Ovary (tissue), 3 donors: ENCODE results near the gene LRP1-AS.

ENCODE experiments used
- EP300 ChIP-seq: sonication (generic); formaldehyde crosslinking; IDR thresholded peaks from one replicate; pipeline ENCODE4 v1.6.1; 2017; ENCODE audit warnings: antibody characterized with exemption
- POLR2A ChIP-seq: fragments of 450-650 bp; IDR thresholded peaks from one replicate; pipeline ENCODE4 v1.6.1; 2017; ENCODE audit warnings: antibody characterized with exemption, mild to moderate bottlenecking, moderate library complexity
- TF ChIP-seq, protein P1 (sequence below), 3 donors: fragments of 450-650 bp in 2 of 3; fragments of 200-600 bp in 1 of 3; IDR thresholded peaks; one replicate each; pipeline versions ENCODE4 v1.5.1 to v1.8.0; 2016 to 2022; ENCODE audit warnings: antibody characterized with exemption in 3 of 3, mild to moderate bottlenecking in 1 of 3
- donor health status: DM: no; HTN: no; CAD: no.

DNA sequence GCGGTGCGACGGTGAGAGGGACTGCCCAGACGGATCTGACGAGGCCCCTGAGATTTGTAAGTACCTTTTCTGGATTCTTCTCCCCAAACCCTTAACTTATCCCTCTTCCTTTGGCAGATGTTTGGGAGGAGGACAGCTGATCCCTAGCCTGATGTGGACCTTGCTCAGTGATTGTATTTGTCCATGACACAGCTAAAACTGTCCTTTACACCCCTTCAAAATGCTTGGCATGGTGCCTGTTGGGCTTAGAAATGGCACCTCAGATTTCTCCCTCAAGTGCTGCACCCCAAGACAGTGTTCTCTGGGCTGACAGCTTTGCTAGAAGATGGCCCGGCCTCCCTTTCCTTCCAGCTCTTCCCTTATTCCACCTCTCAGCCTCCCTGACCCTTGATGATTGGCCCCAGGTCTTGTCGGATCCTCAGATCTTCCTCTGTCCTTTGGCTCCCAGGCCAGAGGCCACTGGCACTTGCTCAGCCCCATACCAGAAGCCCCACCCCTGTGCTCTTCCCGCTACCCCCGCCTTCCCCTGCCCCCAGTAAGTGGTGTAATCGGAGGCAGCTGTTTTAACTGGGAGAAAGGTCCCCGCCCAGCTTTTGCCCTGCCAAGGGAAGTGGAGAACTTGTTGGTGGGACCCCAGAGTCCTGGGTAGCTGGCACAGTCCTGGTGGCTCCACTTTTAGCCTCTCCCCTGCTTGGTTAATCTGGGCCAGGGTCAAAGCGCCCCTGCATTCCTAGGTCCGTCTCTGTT is 8.7 kb downstream of the LRP1-AS start:
- TF ChIP-seq, protein P1, sequence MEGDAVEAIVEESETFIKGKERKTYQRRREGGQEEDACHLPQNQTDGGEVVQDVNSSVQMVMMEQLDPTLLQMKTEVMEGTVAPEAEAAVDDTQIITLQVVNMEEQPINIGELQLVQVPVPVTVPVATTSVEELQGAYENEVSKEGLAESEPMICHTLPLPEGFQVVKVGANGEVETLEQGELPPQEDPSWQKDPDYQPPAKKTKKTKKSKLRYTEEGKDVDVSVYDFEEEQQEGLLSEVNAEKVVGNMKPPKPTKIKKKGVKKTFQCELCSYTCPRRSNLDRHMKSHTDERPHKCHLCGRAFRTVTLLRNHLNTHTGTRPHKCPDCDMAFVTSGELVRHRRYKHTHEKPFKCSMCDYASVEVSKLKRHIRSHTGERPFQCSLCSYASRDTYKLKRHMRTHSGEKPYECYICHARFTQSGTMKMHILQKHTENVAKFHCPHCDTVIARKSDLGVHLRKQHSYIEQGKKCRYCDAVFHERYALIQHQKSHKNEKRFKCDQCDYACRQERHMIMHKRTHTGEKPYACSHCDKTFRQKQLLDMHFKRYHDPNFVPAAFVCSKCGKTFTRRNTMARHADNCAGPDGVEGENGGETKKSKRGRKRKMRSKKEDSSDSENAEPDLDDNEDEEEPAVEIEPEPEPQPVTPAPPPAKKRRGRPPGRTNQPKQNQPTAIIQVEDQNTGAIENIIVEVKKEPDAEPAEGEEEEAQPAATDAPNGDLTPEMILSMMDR (IDR thresholded peaks at IDR 0.05) = no peak
- TF ChIP-seq EP300 = no peak
- no peak for TF ChIP-seq POLR2A
